ENCODE results near the gene DAPL1.

GRCh38 chr2:158822193-158822592 is 27.1 kb downstream of the DAPL1 start:
- TF ChIP-seq, protein P1, sequence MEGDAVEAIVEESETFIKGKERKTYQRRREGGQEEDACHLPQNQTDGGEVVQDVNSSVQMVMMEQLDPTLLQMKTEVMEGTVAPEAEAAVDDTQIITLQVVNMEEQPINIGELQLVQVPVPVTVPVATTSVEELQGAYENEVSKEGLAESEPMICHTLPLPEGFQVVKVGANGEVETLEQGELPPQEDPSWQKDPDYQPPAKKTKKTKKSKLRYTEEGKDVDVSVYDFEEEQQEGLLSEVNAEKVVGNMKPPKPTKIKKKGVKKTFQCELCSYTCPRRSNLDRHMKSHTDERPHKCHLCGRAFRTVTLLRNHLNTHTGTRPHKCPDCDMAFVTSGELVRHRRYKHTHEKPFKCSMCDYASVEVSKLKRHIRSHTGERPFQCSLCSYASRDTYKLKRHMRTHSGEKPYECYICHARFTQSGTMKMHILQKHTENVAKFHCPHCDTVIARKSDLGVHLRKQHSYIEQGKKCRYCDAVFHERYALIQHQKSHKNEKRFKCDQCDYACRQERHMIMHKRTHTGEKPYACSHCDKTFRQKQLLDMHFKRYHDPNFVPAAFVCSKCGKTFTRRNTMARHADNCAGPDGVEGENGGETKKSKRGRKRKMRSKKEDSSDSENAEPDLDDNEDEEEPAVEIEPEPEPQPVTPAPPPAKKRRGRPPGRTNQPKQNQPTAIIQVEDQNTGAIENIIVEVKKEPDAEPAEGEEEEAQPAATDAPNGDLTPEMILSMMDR (IDR thresholded peaks at IDR 0.05), result no peak
- TF ChIP-seq POLR2A (IDR thresholded peaks at IDR 0.05), result no peak

All from lower leg skin (tissue), 3 donors.